Testis (tissue), 5 donors: ENCODE results near the gene SLC35F2. TPM values are rescaled to one million over a fixed set of nuclear protein-coding genes. Genes with fewer than 3 reads are reported as not detected.
"Not testable (repeated sequence)": the region's sequence is repeated elsewhere in the genome, so short reads cannot be mapped to it uniquely, and the experiment has no call there.

Experiments
- DNase-seq: peaks from one replicate; pipeline ENCODE4 v3.0.0-alpha.2; 2019
- H3K27ac ChIP-seq, 2 donors: fragments of 200-600 bp; sonication (generic); one replicate each; pipeline ENCODE4 v1.5.1; 2019
- H3K27me3 ChIP-seq: fragments of 200-600 bp; sonication (generic); one replicate; pipeline ENCODE4 v1.5.1; 2019
- H3K36me3 ChIP-seq: fragments of 200-600 bp; sonication (generic); one replicate; pipeline ENCODE4 v1.5.1; 2017; ENCODE audit warnings: low read depth; ENCODE audit errors: missing control alignments
- H3K4me1 ChIP-seq: fragments of 200-600 bp; sonication (generic); one replicate; pipeline ENCODE4 v1.5.1; 2019
- H3K4me3 ChIP-seq, 2 donors: fragments of 200-600 bp; sonication (generic); one replicate each; pipeline ENCODE4 v1.5.1; 2017 to 2019
- H3K9me3 ChIP-seq: fragments of 200-600 bp; sonication (generic); one replicate; pipeline ENCODE4 v1.5.1; 2017
- CTCF ChIP-seq, 3 experiments: fragments of 450-650 bp in 2 of 3; fragments of 200-600 bp in 1 of 3; sonication (generic) in 1 of 3; IDR thresholded peaks; one replicate each; pipeline ENCODE4 v1.5.1; 2016 to 2019; ENCODE audit warnings: antibody characterized with exemption in 3 of 3, mild to moderate bottlenecking in 2 of 3, moderate library complexity in 1 of 3
- POLR2A ChIP-seq: fragments of 450-650 bp; IDR thresholded peaks from one replicate; pipeline ENCODE4 v1.6.1; 2017; ENCODE audit warnings: antibody characterized with exemption, mild to moderate bottlenecking, moderate library complexity
- WGBS, 2 donors: methylation state at CpG; one replicate each; pipeline ENCODE4 v1.1.5; 2018; 5-methylcytosine and 5-hydroxymethylcytosine counted together
- intact Hi-C: fragments of 100-400 bp; cut with DNase I; formaldehyde crosslinking; loops from one replicate; pipeline ENCODE4 v1.15.1; 2023; ENCODE audit warnings: low total_unique reads
- long read RNA-seq, 2 donors: transcript quantifications; one replicate each; lab custom pipeline, GENCODE V29; 2026
- polyA plus RNA-seq: library from polyadenylated mRNA; stranded (reverse); fragments of 350-450 nt; fragmentation: Illumina TruSeq; extraction: RNeasy Lipid Tissue Mini Kit (QIAGEN cat#74804); gene quantifications from one replicate; pipeline ENCODE4 v1.2.3, GENCODE V29; 2014; ENCODE audit warnings: low read depth, low replicate concordance; ENCODE audit not compliant: insufficient read depth
- total RNA-seq, 2 donors: library from RNA; depleted of rRNA; stranded (reverse); fragments of >200 nt; gene quantifications; one replicate each; pipeline ENCODE4 v1.2.3, GENCODE V29; 2016

The SLC35F2 gene, protein sequence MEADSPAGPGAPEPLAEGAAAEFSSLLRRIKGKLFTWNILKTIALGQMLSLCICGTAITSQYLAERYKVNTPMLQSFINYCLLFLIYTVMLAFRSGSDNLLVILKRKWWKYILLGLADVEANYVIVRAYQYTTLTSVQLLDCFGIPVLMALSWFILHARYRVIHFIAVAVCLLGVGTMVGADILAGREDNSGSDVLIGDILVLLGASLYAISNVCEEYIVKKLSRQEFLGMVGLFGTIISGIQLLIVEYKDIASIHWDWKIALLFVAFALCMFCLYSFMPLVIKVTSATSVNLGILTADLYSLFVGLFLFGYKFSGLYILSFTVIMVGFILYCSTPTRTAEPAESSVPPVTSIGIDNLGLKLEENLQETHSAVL
- total RNA-seq (10 to 100 TPM in 1 of 2 donors, 1 to 10 TPM in 1; 8.0 to 12.9 TPM), polyA plus RNA-seq (7.8 TPM)
- long read RNA-seq, donor 1, partial matches to known transcripts, result 0 of 4 reads
- long read RNA-seq, donor 1, other reads (novel, unspliced or antisense), result 0 of 4 reads
- long read RNA-seq, donor 2, partial matches to known transcripts, result 0 of 1 reads
- long read RNA-seq, donor 2, other reads (novel, unspliced or antisense), result 0 of 1 reads

GRCh38 chr11:107858217-107859070 lies at the start of gene SLC35F2:
Gene SLC35F2, minus strand, starts transcription at chr11:107858787. Its CDS starts 20 bp downstream, at chr11:107858767.
- intact Hi-C loops, result no loop called here
- Histone ChIP-seq H3K36me3 (no peaks in the 10 kb centered on the region), H3K4me1 (peaks cover 3% of the 10 kb centered on the region), H3K27ac (peak within 1 kb of the TSS in 1 of 2 donors; percentile 29), H3K27me3 (no peaks in the 10 kb centered on the region), H3K9me3 (no peaks in the 10 kb centered on the region), H3K4me3 (peak within 1 kb of the TSS; percentile 58 to 72)
- WGBS, 2 donors, result 1% methylated on average over 21 to 65 of the region's 73 CpGs
- no peak for TF ChIP-seq CTCF (IDR thresholded peaks at IDR 0.05)
- DNase-seq, result peak; percentile 68

- H3K27me3 ChIP-seq, result no peaks in the 10 kb centered on the region
- 45 to 64% methylated on average over 23 of the region's 23 CpGs for WGBS, 2 donors
- intact Hi-C loops, result no loop called here
- H3K36me3 ChIP-seq, result no peaks in the 10 kb centered on the region
- TF ChIP-seq POLR2A, result no peak
- TF ChIP-seq CTCF (IDR thresholded peaks at IDR 0.05), result no peak
- DNase-seq, result no peak
- no peak overlapping the region for H3K27ac ChIP-seq
- H3K9me3 ChIP-seq, result no peaks in the 10 kb centered on the region
- no peaks in the 10 kb centered on the region for H3K4me1 ChIP-seq
- no peak overlapping the region for H3K4me3 ChIP-seq
These were observed 49.6 kb upstream of the SLC35F2 start for GRCh38 chr11:107908211-107908610.

DNA sequence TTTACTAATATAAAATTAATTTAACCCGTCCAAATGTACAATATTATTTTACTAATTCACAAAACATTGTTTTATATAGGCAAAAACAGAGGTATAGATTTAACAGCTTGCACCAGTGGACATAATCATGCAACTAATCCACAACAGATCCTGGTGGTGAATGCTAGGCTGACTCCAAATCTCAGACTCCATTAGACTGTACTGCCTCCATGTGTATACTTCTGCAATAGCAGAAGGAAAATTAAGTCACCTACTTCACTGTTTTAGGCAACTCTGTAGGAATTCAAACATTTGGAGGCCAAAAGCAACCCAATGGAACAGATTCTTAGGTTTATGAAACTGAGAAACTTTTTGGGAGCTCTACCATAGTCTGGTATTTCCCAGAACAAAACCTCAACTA lies 39.7 kb upstream of the SLC35F2 start:
- intact Hi-C loops, result no loop called here
- Histone ChIP-seq H3K4me1 (no peaks in the 10 kb centered on the region), H3K27me3 (no peaks in the 10 kb centered on the region), H3K27ac (no peak overlapping the region), H3K36me3 (no peaks in the 10 kb centered on the region), H3K9me3 (no peaks in the 10 kb centered on the region), H3K4me3 (no peak overlapping the region)
- WGBS, 2 donors, result 54 to 71% methylated on average over 1 of the region's 1 CpG
- TF ChIP-seq CTCF (IDR thresholded peaks at IDR 0.05), result peak; percentile 25 to 40 (median 27)
- no peak for TF ChIP-seq POLR2A
- no peak for DNase-seq

DNA sequence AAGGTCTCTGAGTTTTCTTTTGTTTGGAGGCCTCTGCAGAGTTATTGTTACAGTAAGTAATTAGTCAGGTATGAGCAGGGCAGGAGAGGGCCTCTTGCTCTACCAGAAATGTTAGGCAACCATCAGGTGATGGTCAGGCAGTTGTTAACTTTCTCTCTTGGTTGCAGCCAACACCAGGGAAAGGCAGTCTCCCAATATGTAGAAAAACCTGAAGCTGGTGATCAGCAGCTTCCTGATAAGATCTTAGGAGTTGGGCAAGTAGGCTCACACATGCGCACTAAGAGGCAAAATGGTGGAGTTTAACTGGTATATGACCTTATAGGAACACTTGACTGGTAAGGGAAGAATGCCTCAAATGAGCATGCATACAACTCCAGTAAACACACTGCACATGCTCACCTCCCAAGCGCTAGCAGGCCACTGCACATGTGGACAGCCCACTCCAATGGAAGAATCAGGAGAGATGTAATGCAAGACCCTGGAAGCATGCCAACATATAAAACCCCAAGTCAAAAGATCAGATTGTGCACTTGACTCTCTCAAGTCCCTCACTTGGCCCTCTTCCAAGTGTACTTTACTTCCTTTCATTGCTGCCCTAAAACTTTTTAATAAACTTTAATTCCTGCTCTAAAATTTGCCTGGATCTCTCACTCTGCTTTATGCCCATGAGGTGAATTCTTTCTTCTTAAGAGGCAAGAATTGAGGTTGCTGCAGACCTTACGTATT lies 23.7 kb upstream of the SLC35F2 start:
- TF ChIP-seq POLR2A (no peak), CTCF (IDR thresholded peaks at IDR 0.05) (no peak)
- no peak for DNase-seq
- Histone ChIP-seq H3K27me3 (no peaks in the 10 kb centered on the region), H3K4me1 (no peaks in the 10 kb centered on the region), H3K27ac (no peak overlapping the region), H3K9me3 (no peaks in the 10 kb centered on the region), H3K36me3 (no peaks in the 10 kb centered on the region), H3K4me3 (no peak overlapping the region)
- intact Hi-C loops, result no loop called here
- 89 to 94% methylated on average over 3 of the region's 3 CpGs for WGBS, 2 donors

GRCh38 chr11:107881471-107881870 lies 22.9 kb upstream of the SLC35F2 start:
- DNase-seq, H3K27me3 ChIP-seq, H3K9me3 ChIP-seq, H3K36me3 ChIP-seq, H3K4me3 ChIP-seq, intact Hi-C loops, H3K4me1 ChIP-seq, H3K27ac ChIP-seq: not testable (repeated sequence)
- 86 to 89% methylated on average over 9 of the region's 9 CpGs for WGBS, 2 donors
